Measurements from ENCODE around the gene SIX6. TPM values are rescaled to one million over a fixed set of nuclear protein-coding genes. Genes with fewer than 3 reads are reported as not detected.
A peak's percentile ranks its signal among the peaks of the same experiment; 100 is the strongest.
"Not testable (repeated sequence)": the region's sequence is repeated elsewhere in the genome, so short reads cannot be mapped to it uniquely, and the experiment has no call there.

SIX6 gene
- not detected in 2 replicates for total RNA-seq (ENCODE audit: low replicate concordance)
- long read RNA-seq: 0 reads

- peak within 1 kb of the TSS; percentile 54 for H3K4me3 Mint-ChIP-seq
- peaks cover 3% of the 10 kb centered on the region for H3K4me1 Mint-ChIP-seq (ENCODE audit: unreplicated experiment)
- no peak for TF ChIP-seq CTCF (conservative IDR thresholded peaks at IDR 0.05)
- H3K36me3 Mint-ChIP-seq: no peaks in the 10 kb centered on the region
- no peaks in the 10 kb centered on the region for H3K9me3 Mint-ChIP-seq
- DNase-seq (ENCODE audit: extremely low spot score, unreplicated experiment): no peak
- no peak within 1 kb of the TSS for H3K27ac Mint-ChIP-seq
- H3K27me3 Mint-ChIP-seq: peaks cover 99% of the 10 kb centered on the region
Measured at GRCh38 chr14:60508707-60509437, at the start of gene SIX6. SIX6 (plus strand) TSS chr14:60509146; CDS start chr14:60509399, 253 bp downstream.

GRCh38 chr14:60480248-60480647 is 28.7 kb upstream of the SIX6 start:
- not testable (repeated sequence) for H3K4me3 Mint-ChIP-seq

DNA sequence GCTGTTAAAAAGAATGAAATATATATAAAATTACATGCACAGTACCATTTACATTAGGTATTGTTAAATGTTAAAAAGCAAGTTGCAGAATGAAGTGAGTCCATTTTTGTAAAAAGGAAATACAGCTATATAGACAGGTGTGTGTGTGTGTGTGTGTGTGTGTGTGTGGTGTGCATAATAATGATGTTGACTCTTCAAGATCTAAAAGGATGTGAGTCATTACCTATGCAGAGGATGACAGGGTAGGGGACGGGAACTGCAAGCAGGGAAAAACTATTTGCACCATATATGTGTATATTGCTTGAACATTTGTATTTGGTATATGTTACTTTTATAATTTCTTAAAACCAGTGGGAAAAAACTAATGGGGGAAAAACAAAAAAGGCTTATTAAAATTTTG is 26.2 kb upstream of the SIX6 start:
- H3K4me1 Mint-ChIP-seq (ENCODE audit: unreplicated experiment): no peaks in the 10 kb centered on the region
- peaks cover 25% of the 10 kb centered on the region for H3K27me3 Mint-ChIP-seq
- no peak for DNase-seq (ENCODE audit: extremely low spot score, unreplicated experiment)

More at GRCh38 chr14:60480248-60480647, 28.7 kb upstream of the SIX6 start:
- DNase-seq (ENCODE audit: extremely low spot score, unreplicated experiment); H3K36me3 Mint-ChIP-seq; H3K9me3 Mint-ChIP-seq; H3K27ac Mint-ChIP-seq; H3K4me1 Mint-ChIP-seq (ENCODE audit: unreplicated experiment): not testable (repeated sequence)
- peaks cover 22% of the 10 kb centered on the region for H3K27me3 Mint-ChIP-seq

GRCh38 chr14:60485057-60485597 is 23.8 kb upstream of the SIX6 start:
- Mint-ChIP-seq H3K27me3 (peaks cover 25% of the 10 kb centered on the region), H3K27ac (peak overlapping the region; percentile 21), H3K4me1 (ENCODE audit: unreplicated experiment) (no peaks in the 10 kb centered on the region), H3K9me3 (peaks cover 5% of the 10 kb centered on the region), H3K4me3 (peak overlapping the region; percentile 89), H3K36me3 (peaks cover 5% of the 10 kb centered on the region)
- DNase-seq (ENCODE audit: extremely low spot score, unreplicated experiment): no peak
- no peak for TF ChIP-seq CTCF (conservative IDR thresholded peaks at IDR 0.05)

More for the DNA sequence above, 26.2 kb upstream of the SIX6 start:
- Mint-ChIP-seq H3K27ac (no peak overlapping the region), H3K36me3 (peaks cover 5% of the 10 kb centered on the region), H3K4me3 (no peak overlapping the region), H3K9me3 (peaks cover 9% of the 10 kb centered on the region)
- no peak for TF ChIP-seq CTCF (conservative IDR thresholded peaks at IDR 0.05)

DNA sequence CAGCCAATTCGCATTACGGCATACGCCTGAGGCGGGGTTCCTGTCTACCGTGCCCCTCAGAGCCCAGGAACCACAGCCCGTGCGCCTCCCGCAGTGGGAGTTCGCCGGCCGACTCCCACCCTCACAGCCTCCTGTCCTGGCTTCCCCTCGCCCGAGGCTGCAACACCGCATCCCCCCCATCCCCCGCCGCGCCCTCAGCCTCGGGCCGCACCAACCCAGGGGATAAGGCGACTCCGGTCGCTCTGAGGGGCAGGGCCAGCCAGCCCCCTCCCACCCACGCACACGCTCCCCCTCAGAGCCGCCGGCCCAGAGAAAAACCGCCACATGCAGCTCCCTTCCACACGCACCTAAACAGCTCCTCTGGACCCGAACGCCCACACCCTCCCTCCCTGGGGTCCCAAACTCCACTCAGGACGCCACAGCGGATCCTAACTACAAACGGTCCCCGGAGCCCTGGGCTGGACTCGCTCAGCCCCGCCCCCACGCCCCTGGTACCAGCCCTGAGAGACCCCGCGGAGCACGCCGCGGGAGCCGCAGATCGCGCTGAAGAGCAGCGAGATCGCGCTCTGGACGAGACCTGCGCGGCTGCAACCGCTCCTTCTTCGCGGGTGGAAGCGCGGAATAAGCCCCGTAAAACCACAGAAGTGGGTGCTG is 23.2 kb upstream of the SIX6 start, which contains the start of gene C14orf39:
Gene C14orf39, minus strand, starts transcription at position 466 of the 654 bp plus-strand sequence. CDS start 985 bp downstream, outside the sequence.
- H3K27me3 Mint-ChIP-seq: peaks cover 27% of the 10 kb centered on the region
- no peak for DNase-seq (ENCODE audit: extremely low spot score, unreplicated experiment)
- peak within 1 kb of the TSS; percentile 21 for H3K27ac Mint-ChIP-seq
- TF ChIP-seq CTCF (conservative IDR thresholded peaks at IDR 0.05): no peak
- H3K36me3 Mint-ChIP-seq: peaks cover 2% of the 10 kb centered on the region
- no peaks in the 10 kb centered on the region for H3K4me1 Mint-ChIP-seq (ENCODE audit: unreplicated experiment)
- H3K9me3 Mint-ChIP-seq: peaks cover 2% of the 10 kb centered on the region
- peak within 1 kb of the TSS; percentile 89 for H3K4me3 Mint-ChIP-seq

DNA sequence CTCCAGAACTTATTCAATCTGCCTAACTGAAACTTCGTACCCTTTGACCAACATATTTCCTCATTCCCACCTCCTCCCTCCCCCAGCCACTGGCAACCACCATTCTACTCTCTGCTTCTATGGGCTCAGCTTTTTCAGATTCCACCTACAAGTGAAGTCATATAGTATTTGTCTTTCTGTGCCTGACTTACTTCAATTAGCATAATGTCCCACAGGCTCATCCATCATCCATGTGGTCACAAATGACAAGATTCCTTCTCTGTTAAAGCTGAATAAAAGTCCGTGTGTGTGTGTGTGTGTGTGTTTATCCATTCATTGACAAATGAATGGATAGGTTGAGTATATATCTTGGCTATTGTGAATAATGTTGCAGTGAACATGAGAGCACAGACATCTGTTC is 21.7 kb upstream of the SIX6 start:
- H3K27me3 Mint-ChIP-seq: peaks cover 36% of the 10 kb centered on the region
- no peak overlapping the region for H3K4me3 Mint-ChIP-seq
- no peak for TF ChIP-seq CTCF (conservative IDR thresholded peaks at IDR 0.05)
- H3K9me3 Mint-ChIP-seq: no peaks in the 10 kb centered on the region
- no peak for DNase-seq (ENCODE audit: extremely low spot score, unreplicated experiment)
- no peak overlapping the region for H3K27ac Mint-ChIP-seq
- H3K4me1 Mint-ChIP-seq (ENCODE audit: unreplicated experiment): no peaks in the 10 kb centered on the region
- H3K36me3 Mint-ChIP-seq: no peaks in the 10 kb centered on the region

All from type B pancreatic cell (in vitro differentiated cells).